Ascending aorta (tissue), 2 donors: Measurements from ENCODE around the gene SEC24D. TPM values are rescaled to one million over a fixed set of nuclear protein-coding genes. Genes with fewer than 3 reads are reported as not detected.

Experiments
- DNase-seq, 2 donors: peaks; one replicate each; pipeline ENCODE4 v3.0.0-alpha.2; 2019; ENCODE audit warnings: low spot score in 2 of 2
- H3K27ac ChIP-seq, 2 donors: fragments of 200-600 bp; sonication (generic); one replicate each; pipeline ENCODE4 v1.5.1; 2016 to 2017; ENCODE audit warnings: mild to moderate bottlenecking in 1 of 2
- H3K27me3 ChIP-seq: fragments of 200-600 bp; sonication (generic); one replicate; pipeline ENCODE4 v1.5.1; 2017
- H3K36me3 ChIP-seq, 2 donors: fragments of 200-600 bp; sonication (generic); one replicate each; pipeline ENCODE4 v1.5.1; 2016
- H3K4me1 ChIP-seq, 2 donors: fragments of 200-600 bp; sonication (generic); one replicate each; pipeline ENCODE4 v1.5.1; 2016 to 2017; ENCODE audit warnings: mild to moderate bottlenecking in 1 of 2
- H3K4me3 ChIP-seq, 2 donors: fragments of 200-600 bp; sonication (generic); one replicate each; pipeline ENCODE4 v1.5.1; 2016 to 2017; ENCODE audit warnings: mild to moderate bottlenecking in 1 of 2
- H3K9me3 ChIP-seq, 2 donors: fragments of 200-600 bp; sonication (generic); one replicate each; pipeline ENCODE4 v1.5.1; 2016
- CTCF ChIP-seq, 3 experiments: fragments of 200-600 bp in 2 of 3; fragments of 450-650 bp in 1 of 3; sonication (generic) in 2 of 3; IDR thresholded peaks; one replicate each; pipeline ENCODE4 v1.5.1; 2016 to 2019; ENCODE audit warnings: antibody characterized with exemption in 3 of 3, mild to moderate bottlenecking in 1 of 3, moderate library complexity in 1 of 3
- intact Hi-C: fragments of 100-400 bp; cut with DNase I; formaldehyde crosslinking; loops from one replicate; pipeline ENCODE4 v1.15.1; 2023
- total RNA-seq: library from RNA; depleted of rRNA; stranded (reverse); fragments of >200 nt; gene quantifications from one replicate; pipeline ENCODE4 v1.1.0, GENCODE V29; 2016

SEC24D gene
- total RNA-seq, 1 donor from 2014 or later: 108 TPM

- H3K4me3 ChIP-seq: peak overlapping the region in 1 of 2 donors; percentile 36
- H3K9me3 ChIP-seq: no peaks in the 10 kb centered on the region
- H3K36me3 ChIP-seq: peaks cover 49 to 59% of the 10 kb centered on the region in 2 donors
- DNase-seq: no peak
- peak; percentile 45 to 54 (median 50) for TF ChIP-seq CTCF (IDR thresholded peaks at IDR 0.05)
- H3K27me3 ChIP-seq: no peaks in the 10 kb centered on the region
- H3K27ac ChIP-seq: peak overlapping the region; percentile 29 to 50
- intact Hi-C loops: loop anchor here (2.0 to 10.0 kb wide), 2 partner anchors 150 to 544 kb away; no protein-coding TSS in a partner anchor
- peaks cover 0 to 9% of the 10 kb centered on the region in 2 donors for H3K4me1 ChIP-seq
These were observed 95.1 kb downstream of the SEC24D start for GRCh38 chr4:118740869-118741268.

- no peak overlapping the region for H3K27ac ChIP-seq
- TF ChIP-seq CTCF (IDR thresholded peaks at IDR 0.05): no peak
- H3K9me3 ChIP-seq: no peaks in the 10 kb centered on the region
- no peak overlapping the region for H3K4me3 ChIP-seq
- H3K4me1 ChIP-seq: peaks cover 0 to 2% of the 10 kb centered on the region in 2 donors
- H3K36me3 ChIP-seq: peaks cover 42 to 55% of the 10 kb centered on the region in 2 donors
- intact Hi-C loops: no loop called here
- H3K27me3 ChIP-seq: no peaks in the 10 kb centered on the region
- no peak for DNase-seq
These were observed 96.8 kb downstream of the SEC24D start for GRCh38 chr4:118739022-118739713.

- peaks cover 42 to 47% of the 10 kb centered on the region in 2 donors for H3K36me3 ChIP-seq
- no peaks in the 10 kb centered on the region for H3K9me3 ChIP-seq
- no peak for DNase-seq
- no peaks in the 10 kb centered on the region for H3K27me3 ChIP-seq
- H3K4me1 ChIP-seq: no peaks in the 10 kb centered on the region
- H3K4me3 ChIP-seq: no peak overlapping the region
- intact Hi-C loops: no loop called here
- no peak overlapping the region for H3K27ac ChIP-seq
- TF ChIP-seq CTCF (IDR thresholded peaks at IDR 0.05): no peak
These were observed 97.8 kb downstream of the SEC24D start for GRCh38 chr4:118738090-118738489.

GRCh38 chr4:118736900-118737299, 99.0 kb downstream of the SEC24D start:
- intact Hi-C loops: no loop called here
- Histone ChIP-seq H3K27ac (no peak overlapping the region), H3K9me3 (no peaks in the 10 kb centered on the region), H3K27me3 (no peaks in the 10 kb centered on the region), H3K4me3 (no peak overlapping the region), H3K4me1 (no peaks in the 10 kb centered on the region), H3K36me3 (peaks cover 53 to 59% of the 10 kb centered on the region in 2 donors)
- no peak for DNase-seq
- no peak for TF ChIP-seq CTCF (IDR thresholded peaks at IDR 0.05)

GRCh38 chr4:118734491-118735205, 101.3 kb downstream of the SEC24D start:
- no peak for TF ChIP-seq CTCF (IDR thresholded peaks at IDR 0.05)
- no peak overlapping the region for H3K4me3 ChIP-seq
- intact Hi-C loops: no loop called here
- H3K9me3 ChIP-seq: no peaks in the 10 kb centered on the region
- H3K36me3 ChIP-seq: peaks cover 64 to 68% of the 10 kb centered on the region in 2 donors
- H3K27me3 ChIP-seq: no peaks in the 10 kb centered on the region
- no peak for DNase-seq
- no peaks in the 10 kb centered on the region for H3K4me1 ChIP-seq
- H3K27ac ChIP-seq: no peak overlapping the region
